ENCODE data around the gene ARHGEF4. TPM values are rescaled to one million over a fixed set of nuclear protein-coding genes. Genes with fewer than 3 reads are reported as not detected.
A peak's percentile ranks its signal among the peaks of the same experiment; 100 is the strongest.

Gene ARHGEF4
- total RNA-seq, 1 experiment from 2014 or later = 12.6 TPM

GRCh38 chr2:131027566-131028528, 191.1 kb downstream of the ARHGEF4 start:
- H3K79me2 ChIP-seq (ENCODE audit: insufficient read depth, low read length) = no peaks in the 10 kb centered on the region
- H3K23me2 ChIP-seq (ENCODE audit: insufficient read length, low read depth, low read length, poor library complexity, severe bottlenecking) = no peaks in the 10 kb centered on the region
- no peak overlapping the region for H3K4me2 ChIP-seq (ENCODE audit: insufficient read depth, insufficient read length, low read length)
- no peak overlapping the region for H2AFZ ChIP-seq (ENCODE audit: low read length)
- H2BK20ac ChIP-seq (ENCODE audit: low read depth, low read length, poor library complexity, severe bottlenecking) = no peak overlapping the region
- no peak for TF ChIP-seq CTCF (conservative IDR thresholded peaks at IDR 0.05)
- peaks cover 0 to 2% (median 0%) of the 10 kb centered on the region in 3 experiments; a peak in 1 of 7 replicates for H3K36me3 Mint-ChIP-seq (ENCODE audit: insufficient read depth in 1 of 3, low read depth in 3 of 3)
- H3K4me1 Mint-ChIP-seq = no peaks in the 10 kb centered on the region
- no peak overlapping the region for H3T11ph ChIP-seq (ENCODE audit: low read length)
- no peaks in the 10 kb centered on the region for H3K27me3 ChIP-seq (ENCODE audit: insufficient read depth, low read length)
- H2AK5ac ChIP-seq (ENCODE audit: insufficient read length, low read length) = no peak overlapping the region
- H4K5ac ChIP-seq (ENCODE audit: insufficient read length, low read depth, low read length) = no peak overlapping the region
- no peak overlapping the region for H2BK5ac ChIP-seq (ENCODE audit: insufficient read length, low read length)
- H4K91ac ChIP-seq (ENCODE audit: insufficient read length, low read depth, low read length) = no peak overlapping the region
- no peak overlapping the region for H3K4ac ChIP-seq (ENCODE audit: low read depth, low read length)
- no peak overlapping the region for H2BK12ac ChIP-seq (ENCODE audit: insufficient read length, low read depth, low read length)
- DNase-seq = no peak
- no peak overlapping the region for H3K23ac ChIP-seq (ENCODE audit: insufficient read length, low read depth, low read length)
- no CpG with 5 or more reads among the region's 12 CpGs for WGBS (ENCODE audit: extremely low coverage, insufficient read length, low lambda C conversion rate)
- peaks cover 13% of the 10 kb centered on the region for H3K27me3 Mint-ChIP-seq (ENCODE audit: low read depth)
- H3K27ac ChIP-seq (ENCODE audit: insufficient read length, low read depth, low read length) = no peak overlapping the region
- H4K8ac ChIP-seq (replicated peaks; ENCODE audit: insufficient read length, low read depth, low read length) = no peak overlapping the region
- H3K18ac ChIP-seq (ENCODE audit: insufficient read length, low read depth, low read length) = no peak overlapping the region
- peaks cover 0 to 3% of the 10 kb centered on the region in 2 experiments; a peak in 2 of 5 replicates for H3K9me3 Mint-ChIP-seq
- no peak overlapping the region for H3K27ac Mint-ChIP-seq
- H4K20me1 ChIP-seq (ENCODE audit: control insufficient read depth, insufficient read depth, insufficient read length) = no peaks in the 10 kb centered on the region
- no peaks in the 10 kb centered on the region for H3K79me1 ChIP-seq (ENCODE audit: insufficient read depth, low read depth, low read length, poor library complexity, severe bottlenecking)
- no peak overlapping the region for H2BK15ac ChIP-seq (ENCODE audit: low read depth, low read length)
- no peaks in the 10 kb centered on the region for H3K4me1 ChIP-seq (ENCODE audit: insufficient read depth, low read length)
- H3K56ac ChIP-seq (ENCODE audit: insufficient read length, low read depth, low read length) = no peak overlapping the region
- H3K14ac ChIP-seq (ENCODE audit: insufficient read depth, low read length) = peak overlapping the region; percentile 49; the same call in 1 of the 2 replicates
- H2BK120ac ChIP-seq (ENCODE audit: low read depth, low read length, poor library complexity, severe bottlenecking) = no peak overlapping the region
- H3K9me3 ChIP-seq (ENCODE audit: control insufficient read depth, low read depth, low read length) = no peaks in the 10 kb centered on the region
- no peak overlapping the region for H3K9ac ChIP-seq (ENCODE audit: extremely low read depth, insufficient read length, low read length)
- no peak overlapping the region for H3K4me3 Mint-ChIP-seq
